GM19043 (cell line): Measurements from ENCODE around the gene CALU.

Experiments used
- ATAC-seq: cut with Tn5 transposase; IDR thresholded peaks from one replicate; pipeline ENCODE4 v1.9.1; 2021; ENCODE audit warnings: low read depth; ENCODE audit not compliant: unreplicated experiment

Gene CALU

GRCh38 chr7:128721376-128721775 lies 17.8 kb upstream of the CALU start:
- no peak for ATAC-seq

- ATAC-seq: no peak
These were observed 14.4 kb upstream of the CALU start for GRCh38 chr7:128724743-128725142.

GRCh38 chr7:128725531-128725930 lies 13.6 kb upstream of the CALU start:
- no peak for ATAC-seq

GRCh38 chr7:128726059-128726736 lies 13.0 kb upstream of the CALU start:
- no peak for ATAC-seq

GRCh38 chr7:128726737-128727072 lies 12.5 kb upstream of the CALU start:
- no peak for ATAC-seq

GRCh38 chr7:128727239-128727638 lies 11.9 kb upstream of the CALU start:
- ATAC-seq: no peak

- ATAC-seq: no peak
These were observed 10.6 kb upstream of the CALU start for GRCh38 chr7:128728598-128728997.

GRCh38 chr7:128729494-128729893 lies 9.7 kb upstream of the CALU start:
- no peak for ATAC-seq

GRCh38 chr7:128731184-128731583 lies 8.0 kb upstream of the CALU start:
- ATAC-seq: no peak

- no peak for ATAC-seq
These were observed 6.5 kb upstream of the CALU start for GRCh38 chr7:128732521-128733277.

GRCh38 chr7:128733278-128733645 lies 5.9 kb upstream of the CALU start:
- no peak for ATAC-seq

- ATAC-seq: no peak
These were observed 4.3 kb upstream of the CALU start for GRCh38 chr7:128734890-128735289.

- no peak for ATAC-seq
These were observed 3.7 kb upstream of the CALU start for GRCh38 chr7:128735436-128735835.

GRCh38 chr7:128737441-128737840 lies 1.7 kb upstream of the CALU start:
- no peak for ATAC-seq

GRCh38 chr7:128737867-128738385 lies 1.2 kb upstream of the CALU start:
- no peak for ATAC-seq

GRCh38 chr7:128738570-128739047 lies 550 bp upstream of the CALU start:
- no peak for ATAC-seq

GRCh38 chr7:128739990-128740682 lies 977 bp downstream of the CALU start:
- no peak for ATAC-seq

GRCh38 chr7:128740996-128741395 lies 1.8 kb downstream of the CALU start:
- no peak for ATAC-seq

GRCh38 chr7:128741491-128741890 lies 2.3 kb downstream of the CALU start:
- no peak for ATAC-seq

- no peak for ATAC-seq
These were observed 3.0 kb downstream of the CALU start for GRCh38 chr7:128742206-128742605.

- no peak for ATAC-seq
These were observed 4.1 kb downstream of the CALU start for GRCh38 chr7:128743112-128743772.
